Erythroblast (primary cell): Measurements from ENCODE around the gene PLIN5.

Source experiments
- GATA1 ChIP-seq: IDR thresholded peaks from 2 replicates; pipeline ENCODE4 v1.6.1; 2011; ENCODE audit warnings: low read depth, mild to moderate bottlenecking, control low read depth, low read length, moderate library complexity
- POLR2A ChIP-seq: IDR thresholded peaks from 2 replicates; pipeline ENCODE4 v1.6.1; 2011; ENCODE audit warnings: mild to moderate bottlenecking, low read length

DNA sequence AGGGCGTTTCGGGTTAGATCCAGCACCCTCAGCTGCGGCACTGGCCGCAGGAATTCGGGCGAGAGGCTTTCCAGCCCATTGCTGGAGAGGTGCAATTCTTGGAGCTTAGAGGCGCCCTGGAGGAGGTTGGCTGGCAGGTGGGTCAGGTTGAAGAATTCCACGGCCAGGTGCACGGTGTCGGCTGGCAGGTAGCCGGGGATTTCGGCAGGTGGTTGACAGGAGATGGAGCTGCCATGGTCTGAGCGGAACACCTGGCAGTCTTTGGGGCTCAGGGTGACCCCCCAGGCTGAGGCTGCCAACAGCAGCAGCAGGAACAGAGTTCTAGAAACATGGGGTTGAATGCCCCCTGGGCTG, 3.6 kb upstream of the PLIN5 start:
- TF ChIP-seq POLR2A: no peak
- no peak for TF ChIP-seq GATA1
